Activated T-cell treated with anti-CD3 and anti-CD28 coated beads, Interleukin-2, amount 50 U/mL, for 1 hour (primary cell): Measurements from ENCODE around the gene CYP20A1.
"Not testable (repeated sequence)": the region's sequence is repeated elsewhere in the genome, so short reads cannot be mapped to it uniquely, and the experiment has no call there.

Source experiments
- DNase-seq: peaks from one replicate; pipeline ENCODE4 v3.0.0-alpha.2; 2020

The CYP20A1 gene, protein sequence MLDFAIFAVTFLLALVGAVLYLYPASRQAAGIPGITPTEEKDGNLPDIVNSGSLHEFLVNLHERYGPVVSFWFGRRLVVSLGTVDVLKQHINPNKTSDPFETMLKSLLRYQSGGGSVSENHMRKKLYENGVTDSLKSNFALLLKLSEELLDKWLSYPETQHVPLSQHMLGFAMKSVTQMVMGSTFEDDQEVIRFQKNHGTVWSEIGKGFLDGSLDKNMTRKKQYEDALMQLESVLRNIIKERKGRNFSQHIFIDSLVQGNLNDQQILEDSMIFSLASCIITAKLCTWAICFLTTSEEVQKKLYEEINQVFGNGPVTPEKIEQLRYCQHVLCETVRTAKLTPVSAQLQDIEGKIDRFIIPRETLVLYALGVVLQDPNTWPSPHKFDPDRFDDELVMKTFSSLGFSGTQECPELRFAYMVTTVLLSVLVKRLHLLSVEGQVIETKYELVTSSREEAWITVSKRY

GRCh38 chr2:203238704-203239526 lies at the start of gene CYP20A1:
Gene CYP20A1 (plus strand): TSS chr2:203239018. CDS start chr2:203239063, 45 bp downstream.
- DNase-seq: peak; percentile 98

DNA sequence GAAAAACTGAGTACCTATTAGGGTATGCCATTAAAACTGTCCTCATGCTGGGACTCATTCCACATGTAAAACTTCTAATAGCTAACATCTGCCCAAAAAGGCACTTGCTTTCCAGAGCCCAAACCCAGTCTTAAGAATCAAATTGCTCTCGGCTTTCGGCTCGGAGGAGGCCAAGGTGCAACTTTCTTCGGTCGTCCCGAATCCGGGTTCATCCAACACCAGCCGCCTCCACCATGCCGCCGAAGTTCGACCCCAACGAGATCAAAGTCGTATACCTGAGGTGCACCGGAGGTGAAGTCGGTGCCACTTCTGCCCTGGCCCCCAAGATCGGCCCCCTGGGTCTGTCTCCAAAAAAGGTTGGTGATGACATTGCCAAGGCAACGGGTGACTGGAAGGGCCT lies 48.3 kb upstream of the CYP20A1 start:
- DNase-seq: not testable (repeated sequence)

DNA sequence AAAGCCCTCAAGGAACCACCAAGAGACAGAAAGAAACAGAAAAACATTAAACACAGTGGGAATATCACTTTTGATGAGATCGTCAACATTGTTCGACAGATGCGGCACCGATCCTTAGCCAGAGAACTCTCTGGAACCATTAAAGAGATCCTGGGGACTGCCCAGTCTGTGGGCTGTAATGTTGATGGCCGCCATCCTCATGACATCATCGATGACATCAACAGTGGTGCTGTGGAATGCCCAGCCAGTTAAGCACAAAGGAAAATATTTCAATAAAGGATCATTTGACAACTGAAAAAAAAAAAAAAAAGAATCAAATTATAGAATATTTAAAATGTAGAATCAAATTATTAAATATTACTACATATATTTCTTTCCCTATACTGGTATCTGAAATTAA lies 47.8 kb upstream of the CYP20A1 start:
- DNase-seq: not testable (repeated sequence)

DNA sequence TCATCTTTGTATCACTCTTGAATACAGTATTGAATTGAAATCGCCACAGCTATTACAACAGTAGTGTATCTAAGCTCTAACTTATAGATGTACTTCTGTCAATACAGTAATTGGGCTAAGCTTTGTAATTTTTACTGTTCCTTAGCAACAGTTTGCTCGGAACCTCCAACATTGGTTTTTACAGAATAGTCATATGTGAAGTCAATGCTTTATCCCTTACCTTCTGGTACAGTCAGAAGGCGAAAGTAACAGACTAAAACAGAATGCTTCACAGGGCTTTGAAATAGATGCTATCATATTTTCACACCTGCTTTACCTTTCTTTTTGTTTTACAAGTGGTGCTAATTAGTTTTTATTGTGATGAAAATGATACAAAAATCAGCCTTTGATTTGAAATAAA lies 46.9 kb upstream of the CYP20A1 start:
- DNase-seq: no peak

- no peak for DNase-seq
These were observed 43.3 kb upstream of the CYP20A1 start for GRCh38 chr2:203195331-203196036.

DNA sequence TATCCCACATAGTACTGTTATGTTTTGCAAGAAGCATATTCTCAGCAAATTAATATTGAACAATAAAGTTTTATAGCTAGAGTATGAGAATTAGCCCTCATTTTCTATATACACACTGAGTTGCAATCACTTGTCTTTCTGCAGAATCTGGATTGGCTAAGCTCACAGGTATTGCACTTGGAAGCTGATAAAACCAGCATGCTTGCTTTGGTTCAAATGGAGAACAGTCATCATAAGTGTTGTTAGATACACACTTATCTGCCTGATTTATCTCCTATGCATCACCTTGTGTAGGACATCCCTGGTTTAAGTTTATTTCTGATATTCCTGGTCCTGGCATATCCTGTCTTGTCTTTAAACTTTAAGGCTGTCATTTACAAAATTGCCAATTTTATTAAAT lies 38.0 kb upstream of the CYP20A1 start:
- no peak for DNase-seq

GRCh38 chr2:203201426-203201825 lies 37.4 kb upstream of the CYP20A1 start:
- DNase-seq: no peak

GRCh38 chr2:203209538-203209937 lies 29.3 kb upstream of the CYP20A1 start:
- DNase-seq: no peak

DNA sequence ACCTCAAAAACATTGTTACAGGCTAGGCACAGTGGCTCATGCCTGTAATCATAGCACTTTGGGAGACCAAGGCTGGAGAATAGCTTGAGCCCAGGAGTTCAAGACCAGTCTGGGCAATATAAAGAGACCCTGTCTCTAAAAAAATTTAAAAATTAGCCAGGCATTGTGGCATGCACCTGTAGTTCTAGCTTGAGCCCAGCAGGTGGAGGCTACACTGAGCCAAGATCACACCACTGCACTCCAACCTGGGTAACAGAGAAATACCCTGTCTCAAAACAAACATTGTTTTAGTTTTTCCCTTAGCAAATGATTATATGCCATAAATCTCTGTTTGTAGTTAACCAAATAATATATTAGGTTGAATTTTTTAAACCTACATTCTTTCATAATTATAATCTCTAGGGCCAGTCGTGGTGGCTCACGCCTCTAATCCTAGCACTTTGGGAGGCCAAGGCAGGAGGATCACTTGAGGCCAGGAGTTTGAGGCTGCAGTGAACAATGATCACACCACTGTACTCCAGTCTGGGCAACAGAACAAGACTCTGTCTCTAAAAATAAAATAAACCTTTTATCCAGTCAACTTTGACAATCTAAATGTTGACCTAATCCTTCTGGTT lies 13.3 kb upstream of the CYP20A1 start:
- peak; percentile 36 for DNase-seq

DNA sequence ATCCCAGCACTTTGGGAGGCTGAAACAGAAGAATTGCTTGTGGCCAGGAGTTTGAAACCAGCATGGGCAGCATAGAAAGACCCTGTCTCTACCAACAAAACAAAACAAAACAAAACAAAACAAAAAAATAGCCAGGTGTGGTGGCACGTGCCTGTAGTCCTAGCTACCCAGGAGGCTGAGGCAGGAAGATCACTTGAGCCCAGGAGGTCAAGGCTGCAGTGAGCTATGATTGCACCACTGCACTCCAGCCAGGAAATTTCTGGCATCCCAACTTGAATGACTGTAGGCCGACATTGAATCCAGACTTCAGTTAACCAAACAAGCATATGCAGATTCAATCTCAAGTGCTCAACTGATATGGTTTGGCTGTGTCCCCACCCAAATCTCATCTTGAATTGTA lies 9.1 kb upstream of the CYP20A1 start:
- not testable (repeated sequence) for DNase-seq

DNA sequence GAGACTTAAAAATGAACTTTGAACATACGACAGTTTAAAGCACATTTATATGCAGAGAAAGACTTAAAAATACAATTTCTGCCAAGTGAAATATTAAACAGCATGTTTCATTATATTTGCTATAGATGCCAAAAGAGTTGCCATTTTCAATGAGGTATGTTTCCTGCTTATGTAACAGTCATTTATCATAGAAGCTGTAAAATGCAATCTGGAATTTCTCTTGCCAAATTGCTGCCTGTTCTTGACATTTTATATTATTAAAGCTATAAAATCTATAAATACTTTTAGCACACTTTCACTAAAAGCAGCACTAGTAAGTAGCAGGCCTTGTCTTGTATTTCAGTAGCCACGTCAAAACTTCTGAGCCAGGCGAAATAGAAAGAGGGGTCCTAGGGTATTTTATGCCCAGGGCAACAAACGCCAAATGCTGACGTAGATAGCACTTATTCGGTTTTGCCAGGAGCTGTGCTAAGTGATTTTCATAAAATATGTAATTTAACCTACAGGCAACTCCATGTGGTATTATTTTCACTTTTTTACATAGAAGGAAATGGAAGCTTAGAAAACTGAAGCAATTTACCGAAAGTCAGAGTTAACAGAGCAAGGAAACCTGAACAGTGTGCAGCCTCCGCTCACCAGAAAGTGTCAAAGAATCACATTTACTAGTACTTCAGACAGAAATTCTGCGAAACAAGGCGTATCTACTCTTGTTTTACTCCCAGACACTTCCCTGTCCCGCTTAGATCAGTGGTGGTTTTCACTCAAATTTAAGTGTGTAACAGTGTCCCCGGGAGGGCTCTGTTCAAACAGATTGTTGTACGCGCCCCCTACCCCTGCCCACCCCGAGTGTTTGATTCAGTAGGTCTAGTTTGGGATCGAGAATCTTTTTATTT lies 1.2 kb upstream of the CYP20A1 start:
- no peak for DNase-seq

- DNase-seq: no peak
These were observed 520 bp upstream of the CYP20A1 start for GRCh38 chr2:203238292-203238703.

DNA sequence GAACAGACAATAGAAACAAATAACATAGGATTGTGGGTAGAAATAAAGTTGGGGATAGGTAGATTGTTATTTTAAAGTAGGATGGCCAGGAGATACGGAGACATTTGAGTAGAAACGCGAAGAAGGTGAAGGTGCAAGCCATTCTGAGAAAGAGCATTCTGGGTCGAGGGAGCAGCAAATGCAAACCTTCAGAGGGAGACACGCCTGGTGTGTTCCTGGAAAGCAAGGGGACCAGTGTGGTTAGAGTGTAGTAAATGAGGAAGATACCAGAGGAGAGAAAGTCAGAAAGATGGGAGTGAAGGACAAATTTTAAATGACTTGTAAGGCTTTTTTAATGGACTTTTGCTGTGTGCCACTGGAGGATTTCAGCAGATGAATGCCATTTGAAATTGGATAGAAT lies 1.7 kb downstream of the CYP20A1 start:
- DNase-seq: no peak

GRCh38 chr2:203242518-203242917 lies 3.7 kb downstream of the CYP20A1 start:
- DNase-seq: no peak

- DNase-seq: no peak
These were observed 7.8 kb downstream of the CYP20A1 start for GRCh38 chr2:203246646-203247045.

DNA sequence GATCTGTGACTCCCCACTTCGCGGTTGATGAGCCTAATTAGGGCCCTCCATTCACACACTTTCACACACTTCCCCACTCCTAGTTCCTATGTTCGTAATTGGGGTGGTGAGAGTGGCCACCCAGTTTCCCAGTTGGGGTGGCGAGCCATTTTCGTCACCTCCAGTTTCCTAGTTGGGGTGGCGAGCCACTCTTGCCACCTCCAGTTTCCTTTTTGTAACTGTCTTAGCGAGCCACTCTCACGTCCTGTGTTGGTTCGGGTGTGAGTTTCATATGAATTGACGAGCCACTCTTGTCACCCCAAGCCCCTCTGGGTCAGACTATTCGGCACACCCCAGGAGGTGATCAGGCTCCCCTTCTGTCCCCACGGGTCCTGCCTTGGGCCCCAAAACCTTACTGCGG lies 14.0 kb downstream of the CYP20A1 start:
- DNase-seq: no peak

DNA sequence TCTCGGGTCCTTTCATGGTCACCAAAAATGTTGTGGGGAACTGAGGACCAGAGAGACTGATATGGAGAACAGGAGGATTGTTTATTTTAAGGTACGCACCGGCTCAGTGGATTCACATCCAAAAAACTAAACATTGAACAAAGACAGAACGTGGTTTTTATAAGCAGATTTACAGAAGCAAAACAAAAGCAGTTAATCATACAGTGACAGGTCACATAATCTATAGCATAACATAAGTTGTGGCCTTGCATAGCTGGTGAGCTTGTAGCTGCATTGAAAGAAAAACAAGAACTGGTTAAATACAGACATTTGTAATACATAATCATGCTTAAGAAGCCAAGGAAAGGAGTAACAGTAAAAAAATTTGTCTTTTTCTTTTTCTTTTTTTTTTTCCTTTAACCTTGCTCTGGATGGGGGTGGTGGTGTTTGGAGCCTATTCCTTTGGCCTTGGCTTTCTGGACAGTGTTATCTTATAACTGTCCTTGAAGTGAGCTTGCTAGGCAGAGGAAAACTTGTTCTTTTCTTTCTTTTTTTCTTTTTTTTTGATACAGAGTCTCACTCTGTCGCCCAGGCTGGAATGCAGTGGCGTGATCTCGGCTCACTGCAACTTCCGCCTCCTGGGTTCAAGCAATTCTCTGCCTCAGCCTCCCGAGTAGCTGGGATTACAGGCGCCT lies 14.7 kb downstream of the CYP20A1 start:
- DNase-seq: not testable (repeated sequence)

GRCh38 chr2:203261326-203262159 lies 22.7 kb downstream of the CYP20A1 start:
- no peak for DNase-seq

DNA sequence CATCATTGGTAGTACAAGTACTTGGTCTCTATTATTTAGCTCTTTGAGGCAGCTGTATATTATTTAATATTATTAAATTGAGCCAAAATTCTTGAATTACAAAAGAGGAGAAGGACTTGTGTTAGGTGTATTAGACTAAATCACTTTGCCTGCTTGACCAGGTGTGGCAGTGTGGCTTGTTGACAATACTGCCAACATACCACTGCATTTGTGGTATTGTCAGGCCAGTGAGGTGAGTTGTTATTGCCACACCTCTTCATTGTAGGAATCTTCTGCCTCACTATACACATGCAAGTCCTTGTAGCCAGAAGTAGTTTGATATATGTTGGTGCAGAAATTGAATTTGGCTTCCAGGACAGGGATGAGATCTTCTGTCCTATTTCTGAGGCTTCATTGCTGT lies 40.5 kb downstream of the CYP20A1 start:
- DNase-seq: no peak

DNA sequence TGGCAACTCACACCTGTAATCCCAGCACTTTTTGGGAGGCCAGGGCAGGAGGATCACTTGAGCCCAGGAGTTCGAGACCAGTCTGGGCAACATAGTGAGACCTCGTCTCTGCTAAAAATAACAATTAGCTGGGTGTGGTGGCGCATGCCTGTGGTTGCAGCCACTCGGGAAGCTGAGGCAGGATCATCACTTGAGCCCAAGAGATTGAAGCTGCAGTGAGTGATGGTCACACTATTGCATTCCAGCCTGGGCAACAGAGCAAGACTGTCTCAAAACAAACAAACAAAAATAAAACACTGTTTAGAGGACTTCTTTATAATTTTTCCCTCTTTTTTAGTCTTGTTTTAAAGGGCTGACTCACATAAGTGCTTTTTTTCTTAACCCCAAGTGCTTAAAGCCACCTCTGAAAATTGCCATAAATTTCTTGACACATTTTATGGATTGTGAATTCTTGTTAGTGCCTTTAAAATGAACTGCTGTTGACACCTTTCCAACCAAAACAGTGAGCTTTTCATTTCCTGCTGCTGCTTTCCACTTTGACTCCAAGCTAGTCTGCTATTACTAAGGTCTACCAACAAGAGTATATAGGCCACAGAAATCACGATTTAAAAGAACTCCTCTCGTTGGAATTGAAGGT lies 41.7 kb downstream of the CYP20A1 start:
- DNase-seq: no peak
